ENCODE measurements around the gene LSM12. TPM values are rescaled to one million over a fixed set of nuclear protein-coding genes. Genes with fewer than 3 reads are reported as not detected.
"Not testable (repeated sequence)": the region's sequence is repeated elsewhere in the genome, so short reads cannot be mapped to it uniquely, and the experiment has no call there.

LSM12 gene
- total RNA-seq, 4 donors from 2014 or later, result 41.6 to 79.0 (median 56.5) TPM

DNA sequence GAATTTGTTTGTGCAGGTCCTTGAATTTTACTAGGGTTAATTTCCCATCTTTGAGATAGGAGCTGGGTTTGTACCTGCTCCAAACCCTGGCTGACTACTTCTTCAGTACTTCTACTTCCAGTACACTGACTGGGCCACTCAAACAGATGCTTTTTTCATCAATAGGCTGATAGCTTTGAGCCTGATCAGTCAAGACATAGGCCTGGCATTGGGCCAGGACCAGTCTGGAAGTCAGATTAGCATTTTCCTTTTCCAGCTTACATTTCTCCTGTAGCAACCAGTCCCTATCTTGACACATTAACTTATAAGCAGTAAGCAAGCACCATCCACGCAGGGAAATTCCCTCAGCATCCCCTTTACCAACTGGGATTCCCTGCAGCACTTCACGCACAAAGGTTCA is 44.2 kb downstream of the LSM12 start:
- no peak overlapping the region for H3K27ac ChIP-seq
- in situ Hi-C loops (cut with MboI; ENCODE audit: low sequenced_read_pairs in 4 of 4) (no loop called here), intact Hi-C loops (cut with DNase I; ENCODE audit: low total_unique reads) (no loop called here)
- H3K9me3 ChIP-seq, result no peaks in the 10 kb centered on the region
- ATAC-seq (no peak), DNase-seq (no peak)
- TF ChIP-seq, protein P1, sequence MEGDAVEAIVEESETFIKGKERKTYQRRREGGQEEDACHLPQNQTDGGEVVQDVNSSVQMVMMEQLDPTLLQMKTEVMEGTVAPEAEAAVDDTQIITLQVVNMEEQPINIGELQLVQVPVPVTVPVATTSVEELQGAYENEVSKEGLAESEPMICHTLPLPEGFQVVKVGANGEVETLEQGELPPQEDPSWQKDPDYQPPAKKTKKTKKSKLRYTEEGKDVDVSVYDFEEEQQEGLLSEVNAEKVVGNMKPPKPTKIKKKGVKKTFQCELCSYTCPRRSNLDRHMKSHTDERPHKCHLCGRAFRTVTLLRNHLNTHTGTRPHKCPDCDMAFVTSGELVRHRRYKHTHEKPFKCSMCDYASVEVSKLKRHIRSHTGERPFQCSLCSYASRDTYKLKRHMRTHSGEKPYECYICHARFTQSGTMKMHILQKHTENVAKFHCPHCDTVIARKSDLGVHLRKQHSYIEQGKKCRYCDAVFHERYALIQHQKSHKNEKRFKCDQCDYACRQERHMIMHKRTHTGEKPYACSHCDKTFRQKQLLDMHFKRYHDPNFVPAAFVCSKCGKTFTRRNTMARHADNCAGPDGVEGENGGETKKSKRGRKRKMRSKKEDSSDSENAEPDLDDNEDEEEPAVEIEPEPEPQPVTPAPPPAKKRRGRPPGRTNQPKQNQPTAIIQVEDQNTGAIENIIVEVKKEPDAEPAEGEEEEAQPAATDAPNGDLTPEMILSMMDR (IDR thresholded peaks at IDR 0.05 in 4 of 5, conservative IDR thresholded peaks at IDR 0.05 in 1 of 5), result no peak
- TF ChIP-seq POLR2A (IDR thresholded peaks at IDR 0.05), result no peak
- H3K36me3 ChIP-seq, result peaks cover 0 to 3% of the 10 kb centered on the region in 2 donors
- no peaks in the 10 kb centered on the region for H3K27me3 ChIP-seq
- H3K4me3 ChIP-seq, result no peak overlapping the region
- no peaks in the 10 kb centered on the region for H3K4me1 ChIP-seq

GRCh38 chr17:44021227-44021626 is 45.2 kb downstream of the LSM12 start:
- ATAC-seq; H3K36me3 ChIP-seq; H3K9me3 ChIP-seq; intact Hi-C loops (cut with DNase I; ENCODE audit: low total_unique reads); H3K4me1 ChIP-seq; DNase-seq; H3K27ac ChIP-seq; H3K27me3 ChIP-seq; in situ Hi-C loops (cut with MboI; ENCODE audit: low sequenced_read_pairs in 4 of 4); H3K4me3 ChIP-seq: not testable (repeated sequence)

- Histone ChIP-seq H3K4me1 (peaks cover 8 to 9% of the 10 kb centered on the region in 2 donors), H3K9me3 (no peaks in the 10 kb centered on the region), H3K36me3 (peaks cover 0 to 4% of the 10 kb centered on the region in 2 donors), H3K27ac (peak within 1 kb of the TSS; percentile 71 to 87 (median 82)), H3K4me3 (peak within 1 kb of the TSS; percentile 79 to 98 (median 86)), H3K27me3 (no peaks in the 10 kb centered on the region)
- ATAC-seq (peak; percentile 98 to 99), DNase-seq (peak; percentile 86 to 90)
- in situ Hi-C loops (cut with MboI; ENCODE audit: low sequenced_read_pairs in 4 of 4) (no loop called here), intact Hi-C loops (cut with DNase I; ENCODE audit: low total_unique reads) (loop anchor here (2.0 kb wide), 3 partner anchors 26 to 532 kb away; partner anchors contain the start of genes DHX8 and G6PC3)
- TF ChIP-seq POLR2A (IDR thresholded peaks at IDR 0.05), result no peak
- TF ChIP-seq, protein P1 (IDR thresholded peaks at IDR 0.05 in 4 of 5, conservative IDR thresholded peaks at IDR 0.05 in 1 of 5), result no peak
These were observed 51.9 kb downstream of the LSM12 start, which contains the start of gene TMEM101 for GRCh38 chr17:44014437-44015172. TMEM101 (minus strand) TSS chr17:44014963; CDS start chr17:44014952, 11 bp downstream.

DNA sequence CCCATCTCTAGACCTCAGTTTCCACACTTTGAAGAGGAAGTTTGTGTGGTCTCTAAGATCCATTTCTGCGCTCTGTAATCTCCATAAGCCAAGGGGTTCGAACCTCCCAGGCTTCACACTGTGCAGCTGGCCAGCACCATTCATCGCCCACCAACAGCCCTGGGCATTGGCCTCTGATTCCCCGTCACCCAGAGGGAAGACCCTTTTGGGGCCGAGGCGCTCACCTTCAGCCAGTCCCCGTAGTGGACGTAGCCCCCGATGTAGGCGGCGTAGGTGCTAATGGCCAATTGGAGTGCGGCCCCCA is 52.4 kb downstream of the LSM12 start:
- H3K9me3 ChIP-seq, result no peaks in the 10 kb centered on the region
- peaks cover 8 to 9% of the 10 kb centered on the region in 2 donors for H3K4me1 ChIP-seq
- H3K36me3 ChIP-seq, result peaks cover 0 to 4% of the 10 kb centered on the region in 2 donors
- intact Hi-C loops (cut with DNase I; ENCODE audit: low total_unique reads), result loop anchor here (2.0 kb wide), 3 partner anchors 27 to 531 kb away; partner anchors contain the start of genes DHX8 and G6PC3
- no peak for DNase-seq
- no peak for ATAC-seq
- in situ Hi-C loops (cut with MboI; ENCODE audit: low sequenced_read_pairs in 4 of 4), result no loop called here
- H3K27ac ChIP-seq, result peak overlapping the region; percentile 71 to 87 (median 82)
- peak overlapping the region; percentile 79 to 98 (median 86) for H3K4me3 ChIP-seq
- no peaks in the 10 kb centered on the region for H3K27me3 ChIP-seq
- TF ChIP-seq, protein P1 (IDR thresholded peaks at IDR 0.05 in 4 of 5, conservative IDR thresholded peaks at IDR 0.05 in 1 of 5), result no peak
- TF ChIP-seq POLR2A (IDR thresholded peaks at IDR 0.05), result no peak

- Histone ChIP-seq H3K9me3 (no peaks in the 10 kb centered on the region), H3K27me3 (peaks cover 0 to 1% (median 0%) of the 10 kb centered on the region in 3 donors), H3K4me3 (no peak overlapping the region), H3K27ac (no peak overlapping the region), H3K4me1 (peaks cover 10 to 11% of the 10 kb centered on the region in 2 donors), H3K36me3 (peaks cover 0 to 4% of the 10 kb centered on the region in 2 donors)
- TF ChIP-seq, protein P1 (IDR thresholded peaks at IDR 0.05 in 4 of 5, conservative IDR thresholded peaks at IDR 0.05 in 1 of 5), result no peak
- TF ChIP-seq POLR2A (IDR thresholded peaks at IDR 0.05), result no peak
- intact Hi-C loops (cut with DNase I; ENCODE audit: low total_unique reads) (no loop called here), in situ Hi-C loops (cut with MboI; ENCODE audit: low sequenced_read_pairs in 4 of 4) (no loop called here)
- ATAC-seq (no peak), DNase-seq (no peak)
These were observed 53.6 kb downstream of the LSM12 start for GRCh38 chr17:44012874-44013273.

All from gastrocnemius medialis (tissue), 4 donors.